Measurements from ENCODE around the gene IQCF2.
"Not testable (repeated sequence)": the region's sequence is repeated elsewhere in the genome, so short reads cannot be mapped to it uniquely, and the experiment has no call there.

Gene IQCF2

GRCh38 chr3:51860703-51861665 lies at the start of gene IQCF2:
Gene IQCF2, plus strand, starts transcription at chr3:51861615. Its CDS starts 52 bp downstream, at chr3:51861667.
- DNase-seq, result no peak

- no peak for DNase-seq
Observed at GRCh38 chr3:51813539-51813938, 47.9 kb upstream of the IQCF2 start.

- DNase-seq, result no peak
Observed at GRCh38 chr3:51814034-51814433, 47.4 kb upstream of the IQCF2 start.

- DNase-seq, result no peak
Observed at GRCh38 chr3:51815614-51816013, 45.8 kb upstream of the IQCF2 start.

- no peak for DNase-seq
Observed at GRCh38 chr3:51816723-51817122, 44.7 kb upstream of the IQCF2 start.

GRCh38 chr3:51817375-51817774 lies 44.0 kb upstream of the IQCF2 start:
- no peak for DNase-seq

GRCh38 chr3:51819151-51819550 lies 42.3 kb upstream of the IQCF2 start:
- no peak for DNase-seq

GRCh38 chr3:51819709-51820406 lies 41.6 kb upstream of the IQCF2 start:
- DNase-seq, result no peak

- no peak for DNase-seq
Observed at GRCh38 chr3:51828297-51828696, 33.1 kb upstream of the IQCF2 start.

- no peak for DNase-seq
Observed at GRCh38 chr3:51830345-51830744, 31.1 kb upstream of the IQCF2 start.

- peak; percentile 71 for DNase-seq
Observed at GRCh38 chr3:51830836-51831385, 30.5 kb upstream of the IQCF2 start.

GRCh38 chr3:51836606-51837005 lies 24.8 kb upstream of the IQCF2 start:
- no peak for DNase-seq

GRCh38 chr3:51845129-51845528 lies 16.3 kb upstream of the IQCF2 start:
- DNase-seq, result no peak

- DNase-seq, result not testable (repeated sequence)
Observed at GRCh38 chr3:51855411-51855810, 6.0 kb upstream of the IQCF2 start.

- DNase-seq, result no peak
Observed at GRCh38 chr3:51862886-51863285, 1.5 kb downstream of the IQCF2 start.

- not testable (repeated sequence) for DNase-seq
Observed at GRCh38 chr3:51868896-51869295, 7.5 kb downstream of the IQCF2 start.

- no peak for DNase-seq
Observed at GRCh38 chr3:51869304-51869703, 7.9 kb downstream of the IQCF2 start.

GRCh38 chr3:51873253-51873766 lies 11.9 kb downstream of the IQCF2 start:
- DNase-seq, result no peak

GRCh38 chr3:51873876-51874275 lies 12.5 kb downstream of the IQCF2 start:
- DNase-seq, result no peak

- DNase-seq, result no peak
Observed at GRCh38 chr3:51874411-51874810, 13.0 kb downstream of the IQCF2 start.

GRCh38 chr3:51874889-51875288 lies 13.5 kb downstream of the IQCF2 start:
- no peak for DNase-seq

GRCh38 chr3:51875501-51875900 lies 14.1 kb downstream of the IQCF2 start, which contains the start of gene IQCF5:
Gene IQCF5, minus strand, starts transcription at chr3:51875601. Its CDS starts 70 bp downstream, at chr3:51875531.
- no peak for DNase-seq

- DNase-seq, result no peak
Observed at GRCh38 chr3:51876186-51876585, 14.8 kb downstream of the IQCF2 start.

Data from DMS 273 treated with DMSO at 0.1 percent for 48 hours (cell line).